Effector memory CD4-positive, alpha-beta T cell (primary cell): ENCODE measurements around the gene ARHGAP10.

Experiments used
- DNase-seq, 3 donors: peaks; one replicate each; pipeline ENCODE4 v3.0.0-alpha.2; 2020
- H3K27ac ChIP-seq: 2 replicates; pipeline ENCODE4 v1.7.0; 2013; ENCODE audit warnings: mild to moderate bottlenecking, low read length, moderate library complexity; ENCODE audit not compliant: insufficient read depth, poor library complexity, severe bottlenecking
- H3K27me3 ChIP-seq: replicated peaks from 2 replicates; pipeline ENCODE4 v1.7.0; 2013; ENCODE audit warnings: mild to moderate bottlenecking, low read length; ENCODE audit not compliant: insufficient read depth, control insufficient read depth, poor library complexity, severe bottlenecking
- H3K36me3 ChIP-seq: 2 replicates; pipeline ENCODE4 v1.7.0; 2013; ENCODE audit warnings: mild to moderate bottlenecking, low read length, moderate library complexity; ENCODE audit not compliant: control insufficient read depth, insufficient read depth
- H3K4me1 ChIP-seq: 2 replicates; pipeline ENCODE4 v1.7.0; 2013; ENCODE audit warnings: low read length, mild to moderate bottlenecking; ENCODE audit not compliant: control insufficient read depth, insufficient read depth, poor library complexity, severe bottlenecking
- H3K4me3 ChIP-seq: 2 replicates; pipeline ENCODE4 v1.7.0; 2013; ENCODE audit warnings: low read length, low read depth, mild to moderate bottlenecking; ENCODE audit not compliant: insufficient read depth, poor library complexity, severe bottlenecking
- H3K9me3 ChIP-seq: 2 replicates; pipeline ENCODE4 v1.7.0; 2013; ENCODE audit warnings: mild to moderate bottlenecking, low read length, moderate library complexity; ENCODE audit not compliant: control insufficient read depth

The ARHGAP10 gene

GRCh38 chr4:148101790-148102189 lies 369.9 kb downstream of the ARHGAP10 start:
- Histone ChIP-seq H3K27me3 (no peaks in the 10 kb centered on the region), H3K4me3 (no peak overlapping the region), H3K36me3 (peaks cover 4% of the 10 kb centered on the region), H3K4me1 (no peaks in the 10 kb centered on the region), H3K27ac (no peak overlapping the region), H3K9me3 (no peaks in the 10 kb centered on the region)
- no peak for DNase-seq

GRCh38 chr4:148103597-148104355 lies 371.9 kb downstream of the ARHGAP10 start:
- Histone ChIP-seq H3K27ac (no peak overlapping the region), H3K27me3 (no peaks in the 10 kb centered on the region), H3K4me1 (no peaks in the 10 kb centered on the region), H3K4me3 (no peak overlapping the region), H3K36me3 (peaks cover 11% of the 10 kb centered on the region), H3K9me3 (no peaks in the 10 kb centered on the region)
- no peak for DNase-seq

- DNase-seq, result no peak
- H3K36me3 ChIP-seq, result peaks cover 17% of the 10 kb centered on the region
- H3K27me3 ChIP-seq, result no peaks in the 10 kb centered on the region
- H3K4me1 ChIP-seq, result no peaks in the 10 kb centered on the region
- no peak overlapping the region for H3K4me3 ChIP-seq
- no peak overlapping the region for H3K27ac ChIP-seq
- no peaks in the 10 kb centered on the region for H3K9me3 ChIP-seq
Observed at GRCh38 chr4:148108766-148109165, 376.9 kb downstream of the ARHGAP10 start.

- no peaks in the 10 kb centered on the region for H3K27me3 ChIP-seq
- H3K4me3 ChIP-seq, result no peak overlapping the region
- H3K36me3 ChIP-seq, result peaks cover 17% of the 10 kb centered on the region
- no peaks in the 10 kb centered on the region for H3K9me3 ChIP-seq
- no peak overlapping the region for H3K27ac ChIP-seq
- no peak for DNase-seq
- no peaks in the 10 kb centered on the region for H3K4me1 ChIP-seq
Observed at GRCh38 chr4:148109216-148109615, 377.3 kb downstream of the ARHGAP10 start.

- peaks cover 17% of the 10 kb centered on the region for H3K36me3 ChIP-seq
- DNase-seq, result no peak
- no peaks in the 10 kb centered on the region for H3K4me1 ChIP-seq
- no peak overlapping the region for H3K4me3 ChIP-seq
- H3K9me3 ChIP-seq, result no peaks in the 10 kb centered on the region
- H3K27ac ChIP-seq, result no peak overlapping the region
- H3K27me3 ChIP-seq, result no peaks in the 10 kb centered on the region
Observed at GRCh38 chr4:148110169-148110568, 378.3 kb downstream of the ARHGAP10 start.

- Histone ChIP-seq H3K36me3 (peaks cover 17% of the 10 kb centered on the region), H3K27me3 (no peaks in the 10 kb centered on the region)
- no peak for DNase-seq
Observed at GRCh38 chr4:148112231-148112982, 380.5 kb downstream of the ARHGAP10 start.

GRCh38 chr4:148114436-148114835 lies 382.5 kb downstream of the ARHGAP10 start:
- no peak for DNase-seq
- H3K27me3 ChIP-seq, result no peaks in the 10 kb centered on the region
- H3K27ac ChIP-seq, result no peak overlapping the region
- H3K4me1 ChIP-seq, result no peaks in the 10 kb centered on the region
- no peak overlapping the region for H3K4me3 ChIP-seq
- no peaks in the 10 kb centered on the region for H3K9me3 ChIP-seq
- peaks cover 4% of the 10 kb centered on the region for H3K36me3 ChIP-seq

More at GRCh38 chr4:148112231-148112982, 380.5 kb downstream of the ARHGAP10 start:
- Histone ChIP-seq H3K9me3 (no peaks in the 10 kb centered on the region), H3K4me3 (no peak overlapping the region), H3K27ac (no peak overlapping the region), H3K4me1 (no peaks in the 10 kb centered on the region)

GRCh38 chr4:148116264-148116663 lies 384.4 kb downstream of the ARHGAP10 start:
- Histone ChIP-seq H3K4me3 (no peak overlapping the region), H3K27ac (no peak overlapping the region), H3K27me3 (no peaks in the 10 kb centered on the region), H3K36me3 (no peaks in the 10 kb centered on the region), H3K9me3 (no peaks in the 10 kb centered on the region), H3K4me1 (no peaks in the 10 kb centered on the region)
- DNase-seq, result no peak

GRCh38 chr4:148116969-148117368 lies 385.1 kb downstream of the ARHGAP10 start:
- DNase-seq, result no peak
- H3K36me3 ChIP-seq, result no peaks in the 10 kb centered on the region
- H3K27me3 ChIP-seq, result no peaks in the 10 kb centered on the region
- no peak overlapping the region for H3K27ac ChIP-seq
- H3K9me3 ChIP-seq, result no peaks in the 10 kb centered on the region
- no peak overlapping the region for H3K4me3 ChIP-seq
- no peaks in the 10 kb centered on the region for H3K4me1 ChIP-seq

- no peak for DNase-seq
- Histone ChIP-seq H3K36me3 (no peaks in the 10 kb centered on the region), H3K4me3 (no peak overlapping the region), H3K27ac (no peak overlapping the region), H3K4me1 (no peaks in the 10 kb centered on the region), H3K9me3 (no peaks in the 10 kb centered on the region), H3K27me3 (no peaks in the 10 kb centered on the region)
Observed at GRCh38 chr4:148118179-148118578, 386.3 kb downstream of the ARHGAP10 start.
